HG02759 (cell line): ENCODE results near the gene XPC.

Experiments
- ATAC-seq: cut with Tn5 transposase; IDR thresholded peaks from one replicate; pipeline ENCODE4 v1.9.1; 2021; ENCODE audit warnings: mild to moderate bottlenecking, moderate library complexity; ENCODE audit not compliant: unreplicated experiment

XPC gene

GRCh38 chr3:14174483-14174882 is 3.9 kb downstream of the XPC start:
- ATAC-seq = no peak

- no peak for ATAC-seq
These were observed 5.9 kb downstream of the XPC start for GRCh38 chr3:14172496-14172895.

GRCh38 chr3:14170531-14171159 is 7.8 kb downstream of the XPC start:
- ATAC-seq = no peak

- no peak for ATAC-seq
These were observed 8.5 kb downstream of the XPC start for GRCh38 chr3:14169871-14170270.

DNA sequence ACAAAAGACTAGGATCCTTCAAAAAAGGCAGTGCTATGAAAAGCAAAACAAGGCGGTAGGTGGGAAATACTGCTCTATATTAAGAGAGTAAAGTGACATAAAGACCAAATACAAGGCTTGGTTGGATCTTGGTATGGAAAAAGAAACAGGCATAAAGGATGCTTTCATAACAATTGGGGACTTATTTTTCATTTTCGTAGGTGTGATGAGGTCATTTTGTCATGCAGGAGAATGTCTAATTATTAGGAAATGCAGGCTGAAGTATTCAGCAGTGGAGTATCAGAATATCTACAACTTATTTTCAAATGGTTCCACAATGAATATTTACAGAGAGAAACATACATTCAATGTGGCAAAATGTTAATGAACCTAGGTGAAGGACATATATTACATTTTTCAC is 9.0 kb downstream of the XPC start:
- ATAC-seq = no peak

DNA sequence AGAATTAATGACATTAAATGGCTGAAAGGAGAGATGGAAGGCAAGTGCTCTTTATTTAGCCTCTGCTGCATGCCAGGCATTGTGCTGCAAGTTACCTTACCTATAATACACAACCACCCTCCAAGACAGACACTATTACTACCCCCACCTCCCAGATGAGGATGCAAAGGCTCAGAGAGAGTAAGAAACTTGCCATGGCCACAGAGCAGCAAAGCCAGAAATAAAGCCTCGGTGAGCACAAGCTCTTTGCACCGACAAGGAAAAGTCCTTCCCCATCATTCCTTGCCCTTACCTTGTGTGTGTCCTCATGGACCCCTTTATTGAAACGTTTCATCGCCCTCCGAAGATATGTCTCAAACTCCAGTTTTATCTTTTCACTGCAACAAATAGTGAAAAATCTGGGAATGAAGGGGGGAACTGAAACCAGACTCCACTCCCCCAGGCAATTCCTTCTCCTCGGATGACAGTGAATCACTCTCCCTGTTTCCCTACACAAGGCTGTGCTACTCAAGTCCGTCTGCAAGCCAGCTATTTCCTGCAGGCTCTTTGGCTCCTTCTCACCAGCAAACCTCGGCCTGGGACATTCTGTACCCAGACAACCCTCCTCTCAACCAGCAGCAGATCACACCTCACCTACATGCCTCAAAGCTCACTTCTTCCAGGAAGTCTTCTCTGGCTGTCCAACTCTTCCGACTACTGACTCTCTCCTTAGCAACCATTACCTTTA is 11.4 kb downstream of the XPC start:
- ATAC-seq = no peak

DNA sequence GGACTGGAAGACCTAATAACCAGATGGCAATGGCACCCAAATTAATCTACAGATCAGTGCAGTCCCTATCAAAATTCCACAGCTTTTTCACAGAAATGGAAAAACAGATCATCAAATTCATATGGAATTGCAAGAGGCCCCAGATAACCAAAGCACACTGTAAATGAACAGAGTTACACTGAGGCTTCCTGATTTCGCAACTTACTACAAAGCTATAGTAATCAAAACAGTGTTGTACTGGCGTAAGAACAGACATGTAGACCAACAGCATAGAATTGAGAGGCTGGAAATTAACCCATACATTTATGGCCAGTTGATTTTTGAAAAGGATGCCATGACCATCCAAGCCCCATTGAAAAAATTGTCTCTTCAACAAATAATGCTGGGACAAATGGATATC is 16.2 kb downstream of the XPC start:
- no peak for ATAC-seq

DNA sequence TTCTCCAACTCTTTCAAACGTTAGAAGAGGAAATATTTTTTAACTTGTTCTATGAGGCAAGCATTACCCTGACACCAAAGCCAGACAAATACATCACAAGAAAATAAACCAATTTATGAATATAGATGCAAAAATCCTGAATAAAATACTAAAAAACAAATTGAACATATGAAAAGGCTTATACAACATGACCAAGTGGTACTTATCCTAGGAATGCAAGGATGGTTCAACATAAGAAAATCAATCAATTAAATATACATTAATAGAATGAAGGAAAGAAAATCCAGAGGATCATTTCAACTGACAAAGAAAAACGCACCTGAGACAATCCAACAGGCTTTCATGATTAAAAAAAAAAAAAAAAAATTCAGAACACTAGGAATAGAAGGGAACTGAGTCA is 17.1 kb downstream of the XPC start:
- no peak for ATAC-seq

DNA sequence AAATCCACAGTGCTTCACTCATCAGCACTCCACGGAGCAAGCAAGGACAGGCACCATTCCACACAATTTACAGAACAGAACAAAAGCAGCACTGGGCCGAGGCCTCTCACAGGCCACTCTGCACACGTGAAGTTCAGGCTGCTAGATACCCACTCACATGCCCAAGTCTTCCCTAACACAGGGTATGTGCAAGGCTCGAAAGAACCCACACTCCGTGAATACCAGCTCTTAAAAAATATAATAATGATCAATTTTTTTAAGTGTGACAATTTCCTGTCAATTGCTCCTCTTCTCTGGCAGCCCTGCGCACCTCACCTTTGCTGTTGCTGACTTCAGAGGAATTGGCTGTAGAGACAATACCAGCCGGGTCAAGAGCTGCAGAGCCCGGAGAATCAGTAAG is 19.0 kb downstream of the XPC start:
- no peak for ATAC-seq

DNA sequence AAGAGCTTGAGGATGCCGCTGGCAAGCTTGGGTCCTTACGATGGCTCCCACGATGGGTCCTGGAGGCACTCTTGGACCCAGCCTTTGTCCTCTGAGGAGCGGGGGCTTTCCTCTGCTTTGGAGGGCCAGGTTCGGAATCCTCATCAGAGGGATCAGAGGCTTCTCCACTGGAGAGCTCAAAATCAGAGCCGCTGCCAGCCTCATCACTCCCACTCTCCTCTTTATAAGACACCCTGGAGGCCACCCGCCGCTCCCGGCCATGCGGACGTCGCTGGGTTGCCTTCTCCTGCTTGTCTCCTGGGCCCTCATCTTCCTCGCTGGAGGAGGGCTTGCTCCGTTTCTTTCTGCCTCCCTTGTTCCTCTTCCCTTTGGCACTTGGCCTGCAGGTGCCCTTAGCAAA is 20.0 kb downstream of the XPC start:
- no peak for ATAC-seq

- no peak for ATAC-seq
These were observed 20.4 kb downstream of the XPC start for GRCh38 chr3:14157951-14158350.

DNA sequence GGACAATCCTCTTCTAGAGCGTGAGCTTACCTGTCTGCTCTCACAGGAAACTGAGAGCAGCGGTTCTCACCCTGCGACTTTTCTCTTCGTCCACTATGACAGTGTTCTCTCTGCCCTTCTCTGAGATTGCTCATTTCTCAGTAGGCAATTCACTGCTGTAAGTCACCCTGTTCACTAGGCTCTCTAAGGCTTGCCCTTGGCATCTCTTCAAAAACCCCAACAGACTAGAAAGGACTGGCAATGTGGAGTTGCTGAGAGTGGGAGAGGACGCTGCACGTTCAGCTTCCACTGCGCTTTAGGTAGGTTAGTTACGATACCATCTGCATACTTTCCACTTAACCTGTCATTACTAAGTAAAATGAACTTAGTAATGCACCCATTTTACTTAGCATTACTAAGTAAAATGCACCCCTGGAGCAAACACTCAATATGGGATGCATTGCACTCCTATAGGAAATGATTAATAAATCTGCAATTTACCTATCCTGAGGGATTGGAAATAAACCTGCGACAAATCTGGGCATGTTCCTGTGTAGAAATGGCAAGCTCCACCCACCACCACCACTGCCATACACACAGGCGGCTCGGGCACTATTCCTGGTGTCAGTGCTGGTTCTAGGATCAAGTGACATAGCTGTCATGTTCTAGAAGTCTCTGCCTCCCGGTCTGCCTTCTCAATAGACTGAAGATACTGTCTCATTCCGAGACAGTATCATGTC is 21.4 kb downstream of the XPC start:
- ATAC-seq = no peak

GRCh38 chr3:14156201-14156600 is 22.2 kb downstream of the XPC start:
- no peak for ATAC-seq

GRCh38 chr3:14154895-14155440 is 23.4 kb downstream of the XPC start:
- no peak for ATAC-seq

GRCh38 chr3:14154276-14154675 is 24.1 kb downstream of the XPC start:
- ATAC-seq = no peak

DNA sequence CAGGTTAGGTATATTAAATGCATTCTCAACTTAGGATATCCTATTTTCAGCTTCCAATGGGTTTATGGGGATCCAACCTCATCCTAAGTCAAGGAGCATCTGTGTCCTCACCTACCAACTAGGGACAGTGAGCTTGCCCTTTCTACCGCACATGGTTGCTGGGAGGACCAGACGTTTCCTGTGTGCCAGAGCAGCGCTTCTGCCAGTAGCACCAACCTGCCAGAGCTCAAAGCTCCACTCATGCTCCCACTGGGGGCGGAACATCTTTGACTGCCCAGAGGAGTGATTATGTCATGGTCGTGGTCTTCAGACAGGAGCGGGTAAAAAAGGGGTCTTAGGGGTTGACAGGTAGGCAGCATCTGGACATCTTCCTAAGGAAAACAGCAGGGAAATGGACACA is 24.7 kb downstream of the XPC start:
- no peak for ATAC-seq

- ATAC-seq = no peak
These were observed 25.4 kb downstream of the XPC start for GRCh38 chr3:14152963-14153355.

GRCh38 chr3:14152233-14152962 is 26.0 kb downstream of the XPC start:
- no peak for ATAC-seq

DNA sequence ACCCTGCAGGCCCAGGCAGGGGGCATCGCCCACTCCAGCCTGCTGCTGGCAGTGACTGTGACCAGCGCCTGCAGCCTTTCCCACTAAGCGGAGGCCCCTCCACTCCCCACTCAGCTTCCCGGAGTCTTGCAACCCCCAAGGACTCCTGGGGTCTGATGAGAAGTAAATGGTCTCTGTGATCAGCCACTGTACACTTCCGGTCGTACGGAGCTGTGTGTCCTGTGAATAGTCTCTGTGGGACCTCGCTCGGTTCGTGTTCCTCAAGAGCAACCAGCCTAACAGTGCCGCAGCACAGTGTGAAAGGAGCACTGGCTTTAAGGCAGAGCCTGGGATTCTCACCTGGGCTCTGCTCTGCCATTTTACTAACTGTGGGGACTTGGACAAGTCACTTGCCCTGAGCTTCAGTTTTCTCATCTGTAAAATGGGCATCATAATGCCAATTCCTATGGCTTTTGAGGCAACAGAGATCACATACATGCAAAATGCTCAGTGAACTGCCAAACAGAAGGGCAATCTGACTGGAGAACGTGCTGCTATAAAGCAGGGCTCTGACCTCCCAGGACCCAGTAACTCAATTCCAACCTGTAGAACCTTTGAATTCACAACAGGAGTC is 26.8 kb downstream of the XPC start:
- ATAC-seq = no peak

GRCh38 chr3:14150491-14151230 is 27.7 kb downstream of the XPC start:
- no peak for ATAC-seq
